Stimulated activated naive CD8-positive, alpha-beta T cell treated with anti-CD3 and anti-CD28 coated beads, Interleukin-15, Interleukin-2, amounts not matched to agents 100 U/mL and 50 U/mL, for 24 hours (primary cell): ENCODE results near the gene C1orf52.

ENCODE experiments used
- ATAC-seq: fragments of 150-1000 bp; cut with Tn5 transposase; one replicate; pipeline ENCODE4 v1.10.0; 2021
- DNase-seq: peaks from one replicate; pipeline ENCODE4 v3.0.0; 2021

C1orf52 gene

GRCh38 chr1:85229574-85230097 lies 29.8 kb downstream of the C1orf52 start:
- ATAC-seq (no peak), DNase-seq (no peak)

GRCh38 chr1:85228972-85229371 lies 30.5 kb downstream of the C1orf52 start:
- ATAC-seq (no peak), DNase-seq (no peak)

GRCh38 chr1:85225624-85226380 lies 33.7 kb downstream of the C1orf52 start:
- ATAC-seq (no peak), DNase-seq (no peak)

- no peak for DNase-seq
- no peak for ATAC-seq
These were observed 34.5 kb downstream of the C1orf52 start for GRCh38 chr1:85224734-85225623.

- DNase-seq: no peak
- no peak for ATAC-seq
These were observed 35.2 kb downstream of the C1orf52 start for GRCh38 chr1:85224295-85224694.

- no peak for ATAC-seq
- no peak for DNase-seq
These were observed 36.1 kb downstream of the C1orf52 start for GRCh38 chr1:85223334-85223733.

- ATAC-seq: no peak
- no peak for DNase-seq
These were observed 38.7 kb downstream of the C1orf52 start for GRCh38 chr1:85220756-85221201.

GRCh38 chr1:85219853-85220610 lies 39.4 kb downstream of the C1orf52 start:
- DNase-seq: no peak
- no peak for ATAC-seq

GRCh38 chr1:85216697-85217096 lies 42.8 kb downstream of the C1orf52 start:
- ATAC-seq (no peak), DNase-seq (no peak)

GRCh38 chr1:85214654-85215053 lies 44.8 kb downstream of the C1orf52 start:
- no peak for ATAC-seq
- no peak for DNase-seq

GRCh38 chr1:85208488-85208887 lies 51.0 kb downstream of the C1orf52 start:
- no peak for DNase-seq
- no peak for ATAC-seq

GRCh38 chr1:85203573-85204171 lies 55.8 kb downstream of the C1orf52 start:
- no peak for ATAC-seq
- DNase-seq: no peak

- ATAC-seq: no peak
- DNase-seq: no peak
These were observed 56.6 kb downstream of the C1orf52 start for GRCh38 chr1:85202864-85203255.

- DNase-seq: no peak
- ATAC-seq: peak; percentile 5
These were observed 57.2 kb downstream of the C1orf52 start for GRCh38 chr1:85202092-85202863.

GRCh38 chr1:85201340-85202091 lies 57.9 kb downstream of the C1orf52 start:
- DNase-seq: peak; percentile 68
- peak; percentile 65 for ATAC-seq

GRCh38 chr1:85200463-85201339 lies 58.8 kb downstream of the C1orf52 start, which contains the start of gene SYDE2:
Gene SYDE2, minus strand, starts transcription at chr1:85201016. Its CDS starts 20 bp downstream, at chr1:85200996.
- DNase-seq: peak; percentile 70
- ATAC-seq: peak; percentile 70
